K562 (cell line): ENCODE data around the gene SPATS2L. TPM values are rescaled to one million over a fixed set of nuclear protein-coding genes. Genes with fewer than 3 reads are reported as not detected.

Experiments used
- FIP1L1 ChIP-seq: fragments of 200-400 bp; formaldehyde crosslinking; IDR thresholded peaks from 2 replicates; pipeline ENCODE4 v1.6.1; 2018; ENCODE audit warnings: mild to moderate bottlenecking, low read depth, low read length; ENCODE audit not compliant: poor library complexity, severe bottlenecking
- GATAD2B ChIP-seq: fragments of 450-650 bp; IDR thresholded peaks from 2 replicates; pipeline ENCODE4 v1.6.1; 2017; ENCODE audit warnings: mild to moderate bottlenecking, borderline replicate concordance
- HDAC2 ChIP-seq: fragments of 450-650 bp; IDR thresholded peaks from 2 replicates; pipeline ENCODE4 v1.6.1; 2016; ENCODE audit warnings: mild to moderate bottlenecking
- MTA2 ChIP-seq: fragments of 450-650 bp; IDR thresholded peaks from 2 replicates; pipeline ENCODE4 v1.6.1; 2016; ENCODE audit warnings: low read depth
- polyA plus RNA-seq, 8 experiments: library from polyadenylated mRNA; depleted of rRNA in 4 of 8; stranded (reverse) in 5 of 8; unstranded in 3 of 8; fragments of >200 nt; fragmentation: Nextera tagmentation in 2 of 8; fragmentation: Illumina TruSeq in 1 of 8; extraction: Ambion mirVana in 2 of 8; extraction: Trizol in 1 of 8; gene quantifications; 2 replicates each; pipeline versions ENCODE4 v1.2.1 to v1.2.3, GENCODE V29; 2011 to 2014; ENCODE audit warnings: inconsistent platforms in 1 of 8, missing spikeins in 1 of 8
- total RNA-seq, 7 experiments: library from RNA; depleted of rRNA in 6 of 7; stranded (reverse); fragments of >200 nt in 6 of 7; fragmentation: Illumina TruSeq in 2 of 7; extraction: Trizol in 2 of 7; gene quantifications; 2 replicates each; pipeline versions ENCODE4 v1.2.1 to v1.2.3, GENCODE V29; 2011 to 2021; ENCODE audit warnings: low replicate concordance in 1 of 7
- TF ChIP-seq, protein P1 (sequence below): sonication (generic); formaldehyde crosslinking; IDR thresholded peaks from 2 replicates; pipeline ENCODE4 v1.8.0; 2022; ENCODE audit warnings: mild to moderate bottlenecking, missing genetic modification reagents, borderline replicate concordance
- TF ChIP-seq, protein P2 (sequence below): fragments of 450-650 bp; IDR thresholded peaks from 2 replicates; pipeline ENCODE4 v1.7.0; 2016; ENCODE audit warnings: borderline replicate concordance
- TF ChIP-seq, protein P3 (sequence below): fragments of 250-450 bp; sonication (Bioruptor Pico); IDR thresholded peaks from 2 replicates; pipeline ENCODE4 v1.4.0; 2020; ENCODE audit warnings: mild to moderate bottlenecking, moderate library complexity, borderline replicate concordance
- TF ChIP-seq, protein P4 (sequence below): fragments of 150-350 bp; conservative IDR thresholded peaks from 2 replicates; pipeline ENCODE4 v1.6.1; 2014; ENCODE audit warnings: low read length
- TF ChIP-seq, protein P5 (sequence below), 2 experiments: fragments of 250-450 bp in 1 of 2; fragments of 450-650 bp in 1 of 2; sonication (Bioruptor Pico) in 1 of 2; IDR thresholded peaks; 2 replicates each; pipeline versions ENCODE4 v1.6.1 to v1.8.0; 2016 to 2021; ENCODE audit warnings: mild to moderate bottlenecking in 2 of 2, moderate library complexity in 2 of 2, missing compliant biosample characterization in 1 of 2, missing genetic modification characterization in 1 of 2
- TF ChIP-seq, protein P6 (sequence below): fragments of 250-450 bp; sonication (Bioruptor Pico); IDR thresholded peaks from 2 replicates; pipeline ENCODE4 v1.4.0; 2020; ENCODE audit warnings: mild to moderate bottlenecking
- TF ChIP-seq, protein P7 (sequence below): IDR thresholded peaks from 3 replicates; pipeline ENCODE4 v1.6.1; 2011; ENCODE audit warnings: borderline replicate concordance, mild to moderate bottlenecking; ENCODE audit not compliant: insufficient read length, insufficient read depth

Gene SPATS2L
- total and polyA plus RNA-seq, 9 of the 15 experiments (the other 6 are each of a cell fraction or from before 2014, with no cell fraction given): 11.3 to 41.5 (median 24.9) TPM

DNA sequence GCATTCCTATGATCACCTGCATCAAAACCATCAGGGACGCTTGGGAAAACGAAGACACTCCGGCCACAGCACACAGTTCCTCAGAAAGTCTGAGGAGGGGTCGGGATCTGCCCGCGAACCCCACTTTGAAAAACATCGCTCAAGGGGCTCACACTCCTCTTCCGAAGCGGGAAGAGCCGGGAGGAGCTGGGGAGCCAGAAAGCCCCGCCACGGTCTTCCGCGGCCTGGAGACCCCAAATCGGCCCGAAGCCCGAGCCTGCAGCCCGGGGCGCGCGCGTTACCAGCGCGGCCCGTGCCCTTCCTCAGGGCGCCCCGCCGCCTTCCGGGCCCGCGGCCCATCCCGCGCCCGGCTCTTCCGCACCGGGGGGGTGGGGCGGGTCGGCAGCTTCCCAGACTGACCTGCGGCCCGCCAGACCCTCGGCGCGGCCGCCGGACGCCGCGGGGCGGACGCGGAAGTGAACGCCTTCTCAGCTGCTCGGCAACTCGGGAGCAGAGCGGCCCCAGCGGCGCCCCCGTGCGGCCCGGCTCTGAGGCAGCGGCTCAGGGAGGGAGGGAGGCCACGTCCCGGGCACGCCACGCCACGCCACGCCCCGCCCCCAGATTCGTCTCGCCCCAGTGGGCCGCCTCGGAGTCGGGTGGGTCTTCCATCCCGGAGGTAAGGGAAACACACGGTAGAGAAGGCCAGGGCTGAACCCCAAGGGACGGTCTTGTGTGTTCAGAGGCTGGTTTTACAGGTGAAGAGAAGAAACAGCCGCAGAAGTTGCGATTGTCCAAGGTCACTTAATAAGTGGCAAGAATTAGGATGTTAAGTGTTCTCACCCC lies 203.3 kb downstream of the SPATS2L start, which contains the start of gene KCTD18 (continued):
- TF ChIP-seq, protein P1, sequence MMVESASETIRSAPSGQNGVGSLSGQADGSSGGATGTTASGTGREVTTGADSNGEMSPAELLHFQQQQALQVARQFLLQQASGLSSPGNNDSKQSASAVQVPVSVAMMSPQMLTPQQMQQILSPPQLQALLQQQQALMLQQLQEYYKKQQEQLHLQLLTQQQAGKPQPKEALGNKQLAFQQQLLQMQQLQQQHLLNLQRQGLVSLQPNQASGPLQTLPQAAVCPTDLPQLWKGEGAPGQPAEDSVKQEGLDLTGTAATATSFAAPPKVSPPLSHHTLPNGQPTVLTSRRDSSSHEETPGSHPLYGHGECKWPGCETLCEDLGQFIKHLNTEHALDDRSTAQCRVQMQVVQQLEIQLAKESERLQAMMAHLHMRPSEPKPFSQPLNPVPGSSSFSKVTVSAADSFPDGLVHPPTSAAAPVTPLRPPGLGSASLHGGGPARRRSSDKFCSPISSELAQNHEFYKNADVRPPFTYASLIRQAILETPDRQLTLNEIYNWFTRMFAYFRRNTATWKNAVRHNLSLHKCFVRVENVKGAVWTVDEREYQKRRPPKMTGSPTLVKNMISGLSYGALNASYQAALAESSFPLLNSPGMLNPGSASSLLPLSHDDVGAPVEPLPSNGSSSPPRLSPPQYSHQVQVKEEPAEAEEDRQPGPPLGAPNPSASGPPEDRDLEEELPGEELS (CRISPR knock-in tag): no peak
- peak; percentile 24 for TF ChIP-seq FIP1L1
- peak; percentile 99 for TF ChIP-seq GATAD2B
- TF ChIP-seq HDAC2: 0 out of 2 replicates have a peak, but pooled peaks have one; percentile 37
- TF ChIP-seq, protein P2, sequence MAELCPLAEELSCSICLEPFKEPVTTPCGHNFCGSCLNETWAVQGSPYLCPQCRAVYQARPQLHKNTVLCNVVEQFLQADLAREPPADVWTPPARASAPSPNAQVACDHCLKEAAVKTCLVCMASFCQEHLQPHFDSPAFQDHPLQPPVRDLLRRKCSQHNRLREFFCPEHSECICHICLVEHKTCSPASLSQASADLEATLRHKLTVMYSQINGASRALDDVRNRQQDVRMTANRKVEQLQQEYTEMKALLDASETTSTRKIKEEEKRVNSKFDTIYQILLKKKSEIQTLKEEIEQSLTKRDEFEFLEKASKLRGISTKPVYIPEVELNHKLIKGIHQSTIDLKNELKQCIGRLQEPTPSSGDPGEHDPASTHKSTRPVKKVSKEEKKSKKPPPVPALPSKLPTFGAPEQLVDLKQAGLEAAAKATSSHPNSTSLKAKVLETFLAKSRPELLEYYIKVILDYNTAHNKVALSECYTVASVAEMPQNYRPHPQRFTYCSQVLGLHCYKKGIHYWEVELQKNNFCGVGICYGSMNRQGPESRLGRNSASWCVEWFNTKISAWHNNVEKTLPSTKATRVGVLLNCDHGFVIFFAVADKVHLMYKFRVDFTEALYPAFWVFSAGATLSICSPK: no peak
- TF ChIP-seq, protein P3, sequence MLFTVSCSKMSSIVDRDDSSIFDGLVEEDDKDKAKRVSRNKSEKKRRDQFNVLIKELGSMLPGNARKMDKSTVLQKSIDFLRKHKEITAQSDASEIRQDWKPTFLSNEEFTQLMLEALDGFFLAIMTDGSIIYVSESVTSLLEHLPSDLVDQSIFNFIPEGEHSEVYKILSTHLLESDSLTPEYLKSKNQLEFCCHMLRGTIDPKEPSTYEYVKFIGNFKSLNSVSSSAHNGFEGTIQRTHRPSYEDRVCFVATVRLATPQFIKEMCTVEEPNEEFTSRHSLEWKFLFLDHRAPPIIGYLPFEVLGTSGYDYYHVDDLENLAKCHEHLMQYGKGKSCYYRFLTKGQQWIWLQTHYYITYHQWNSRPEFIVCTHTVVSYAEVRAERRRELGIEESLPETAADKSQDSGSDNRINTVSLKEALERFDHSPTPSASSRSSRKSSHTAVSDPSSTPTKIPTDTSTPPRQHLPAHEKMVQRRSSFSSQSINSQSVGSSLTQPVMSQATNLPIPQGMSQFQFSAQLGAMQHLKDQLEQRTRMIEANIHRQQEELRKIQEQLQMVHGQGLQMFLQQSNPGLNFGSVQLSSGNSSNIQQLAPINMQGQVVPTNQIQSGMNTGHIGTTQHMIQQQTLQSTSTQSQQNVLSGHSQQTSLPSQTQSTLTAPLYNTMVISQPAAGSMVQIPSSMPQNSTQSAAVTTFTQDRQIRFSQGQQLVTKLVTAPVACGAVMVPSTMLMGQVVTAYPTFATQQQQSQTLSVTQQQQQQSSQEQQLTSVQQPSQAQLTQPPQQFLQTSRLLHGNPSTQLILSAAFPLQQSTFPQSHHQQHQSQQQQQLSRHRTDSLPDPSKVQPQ (CRISPR knock-in tag): no peak
- TF ChIP-seq, protein P4, sequence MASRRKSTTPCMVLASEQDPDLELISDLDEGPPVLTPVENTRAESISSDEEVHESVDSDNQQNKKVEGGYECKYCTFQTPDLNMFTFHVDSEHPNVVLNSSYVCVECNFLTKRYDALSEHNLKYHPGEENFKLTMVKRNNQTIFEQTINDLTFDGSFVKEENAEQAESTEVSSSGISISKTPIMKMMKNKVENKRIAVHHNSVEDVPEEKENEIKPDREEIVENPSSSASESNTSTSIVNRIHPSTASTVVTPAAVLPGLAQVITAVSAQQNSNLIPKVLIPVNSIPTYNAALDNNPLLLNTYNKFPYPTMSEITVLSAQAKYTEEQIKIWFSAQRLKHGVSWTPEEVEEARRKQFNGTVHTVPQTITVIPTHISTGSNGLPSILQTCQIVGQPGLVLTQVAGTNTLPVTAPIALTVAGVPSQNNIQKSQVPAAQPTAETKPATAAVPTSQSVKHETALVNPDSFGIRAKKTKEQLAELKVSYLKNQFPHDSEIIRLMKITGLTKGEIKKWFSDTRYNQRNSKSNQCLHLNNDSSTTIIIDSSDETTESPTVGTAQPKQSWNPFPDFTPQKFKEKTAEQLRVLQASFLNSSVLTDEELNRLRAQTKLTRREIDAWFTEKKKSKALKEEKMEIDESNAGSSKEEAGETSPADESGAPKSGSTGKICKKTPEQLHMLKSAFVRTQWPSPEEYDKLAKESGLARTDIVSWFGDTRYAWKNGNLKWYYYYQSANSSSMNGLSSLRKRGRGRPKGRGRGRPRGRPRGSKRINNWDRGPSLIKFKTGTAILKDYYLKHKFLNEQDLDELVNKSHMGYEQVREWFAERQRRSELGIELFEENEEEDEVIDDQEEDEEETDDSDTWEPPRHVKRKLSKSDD: no peak
- 0 out of 2 replicates have a peak, but pooled peaks have one; percentile 21 for TF ChIP-seq MTA2
- TF ChIP-seq, protein P5, sequence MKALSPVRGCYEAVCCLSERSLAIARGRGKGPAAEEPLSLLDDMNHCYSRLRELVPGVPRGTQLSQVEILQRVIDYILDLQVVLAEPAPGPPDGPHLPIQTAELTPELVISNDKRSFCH (CRISPR knock-in tag; IDR thresholded peaks at IDR 0.05): no peak
- TF ChIP-seq, protein P5 (tag; IDR thresholded peaks at IDR 0.05): no peak
- TF ChIP-seq, protein P6, sequence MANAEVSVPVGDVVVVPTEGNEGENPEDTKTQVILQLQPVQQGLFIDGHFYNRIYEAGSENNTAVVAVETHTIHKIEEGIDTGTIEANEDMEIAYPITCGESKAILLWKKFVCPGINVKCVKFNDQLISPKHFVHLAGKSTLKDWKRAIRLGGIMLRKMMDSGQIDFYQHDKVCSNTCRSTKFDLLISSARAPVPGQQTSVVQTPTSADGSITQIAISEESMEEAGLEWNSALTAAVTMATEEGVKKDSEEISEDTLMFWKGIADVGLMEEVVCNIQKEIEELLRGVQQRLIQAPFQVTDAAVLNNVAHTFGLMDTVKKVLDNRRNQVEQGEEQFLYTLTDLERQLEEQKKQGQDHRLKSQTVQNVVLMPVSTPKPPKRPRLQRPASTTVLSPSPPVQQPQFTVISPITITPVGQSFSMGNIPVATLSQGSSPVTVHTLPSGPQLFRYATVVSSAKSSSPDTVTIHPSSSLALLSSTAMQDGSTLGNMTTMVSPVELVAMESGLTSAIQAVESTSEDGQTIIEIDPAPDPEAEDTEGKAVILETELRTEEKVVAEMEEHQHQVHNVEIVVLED (CRISPR knock-in tag): peak; percentile 95
- TF ChIP-seq, protein P7, sequence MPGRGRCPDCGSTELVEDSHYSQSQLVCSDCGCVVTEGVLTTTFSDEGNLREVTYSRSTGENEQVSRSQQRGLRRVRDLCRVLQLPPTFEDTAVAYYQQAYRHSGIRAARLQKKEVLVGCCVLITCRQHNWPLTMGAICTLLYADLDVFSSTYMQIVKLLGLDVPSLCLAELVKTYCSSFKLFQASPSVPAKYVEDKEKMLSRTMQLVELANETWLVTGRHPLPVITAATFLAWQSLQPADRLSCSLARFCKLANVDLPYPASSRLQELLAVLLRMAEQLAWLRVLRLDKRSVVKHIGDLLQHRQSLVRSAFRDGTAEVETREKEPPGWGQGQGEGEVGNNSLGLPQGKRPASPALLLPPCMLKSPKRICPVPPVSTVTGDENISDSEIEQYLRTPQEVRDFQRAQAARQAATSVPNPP: no peak
